ENCODE measurements around the gene CCSER2.
A peak's percentile ranks its signal among the peaks of the same experiment; 100 is the strongest.
"Not testable (repeated sequence)": the region's sequence is repeated elsewhere in the genome, so short reads cannot be mapped to it uniquely, and the experiment has no call there.

Gene CCSER2

DNA sequence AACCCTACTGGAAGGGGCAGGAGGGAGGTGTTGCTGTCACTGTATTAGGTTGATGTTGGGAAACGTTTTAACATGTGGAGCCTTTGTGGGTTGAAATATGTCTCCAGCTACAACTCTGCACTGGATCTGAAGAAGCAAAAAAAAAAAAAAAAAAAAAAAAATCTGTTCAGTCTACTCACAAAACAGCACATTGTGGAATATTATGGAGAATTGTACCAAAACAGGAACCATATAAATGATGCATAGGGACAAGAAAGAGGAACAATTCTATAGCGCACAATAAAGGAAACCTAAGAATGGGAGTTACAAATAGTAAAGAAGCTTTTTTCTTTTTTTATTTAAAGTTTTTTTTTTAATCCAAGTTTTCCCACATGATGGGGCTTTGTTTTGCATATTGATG, 63.8 kb downstream of the CCSER2 start:
- no peak for DNase-seq (ENCODE audit: low read depth)

DNA sequence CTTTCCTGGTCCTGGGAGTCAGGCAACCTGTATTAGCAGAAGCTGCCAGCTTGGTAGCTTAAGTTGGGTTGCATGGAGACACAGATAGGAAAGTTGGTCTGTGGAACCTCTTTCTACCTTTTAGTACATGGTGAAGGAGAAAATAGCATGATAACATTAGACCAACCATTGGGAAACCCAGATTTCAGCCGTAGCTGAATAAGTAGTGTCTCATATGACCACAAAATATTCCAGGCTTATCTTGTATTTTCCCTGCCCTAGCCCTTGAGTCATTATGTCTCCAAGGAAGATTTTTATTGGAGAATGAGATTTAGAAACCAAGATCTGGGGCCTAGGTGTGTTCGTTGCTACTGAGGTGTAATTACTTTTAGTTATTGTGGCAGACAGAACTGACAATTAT, 67.2 kb downstream of the CCSER2 start:
- DNase-seq (ENCODE audit: low read depth): peak; percentile 9

DNA sequence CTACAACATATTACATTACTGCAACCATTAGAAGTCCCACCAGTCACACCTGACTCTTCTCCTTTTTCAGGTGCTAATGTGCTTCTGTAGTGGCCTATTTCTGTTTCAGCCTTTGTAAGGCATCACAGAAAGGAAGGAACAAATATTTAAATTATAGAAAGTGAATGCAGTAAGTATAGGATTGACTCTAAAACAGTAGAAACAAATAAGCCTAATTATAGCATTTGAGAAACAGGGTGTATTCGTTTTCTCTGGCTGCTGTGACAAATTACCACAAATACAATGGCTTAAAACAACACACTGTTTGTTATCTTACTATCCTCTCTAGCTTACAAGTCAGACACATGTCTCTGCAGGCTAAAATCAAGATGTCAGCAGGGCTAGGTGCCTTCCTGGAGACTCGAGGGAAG, 69.4 kb downstream of the CCSER2 start:
- no peak for DNase-seq (ENCODE audit: low read depth)

DNA sequence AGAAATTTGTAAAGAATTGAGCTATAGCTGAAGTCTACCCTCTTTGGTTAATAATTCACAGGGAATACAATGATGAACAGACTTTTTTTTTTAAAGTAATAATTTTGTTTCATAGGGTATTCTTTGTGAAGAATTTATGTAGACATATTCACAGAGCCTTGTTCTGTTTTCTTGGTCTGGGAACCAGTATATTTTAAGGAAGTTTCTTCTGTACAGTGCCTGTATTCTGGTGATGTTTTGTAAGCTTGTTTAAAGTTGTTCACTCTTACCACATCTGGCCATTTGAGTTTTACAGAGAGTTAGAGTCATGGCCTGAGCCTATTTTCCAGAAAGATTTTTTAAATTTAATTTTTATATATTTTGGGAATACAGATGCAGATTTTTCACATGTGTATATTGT, 70.3 kb downstream of the CCSER2 start:
- DNase-seq (ENCODE audit: low read depth): no peak

- no peak for DNase-seq (ENCODE audit: low read depth)
Observed at GRCh38 chr10:84401854-84402611, 73.6 kb downstream of the CCSER2 start.

GRCh38 chr10:84404783-84405182, 76.4 kb downstream of the CCSER2 start:
- DNase-seq (ENCODE audit: low read depth): no peak

DNA sequence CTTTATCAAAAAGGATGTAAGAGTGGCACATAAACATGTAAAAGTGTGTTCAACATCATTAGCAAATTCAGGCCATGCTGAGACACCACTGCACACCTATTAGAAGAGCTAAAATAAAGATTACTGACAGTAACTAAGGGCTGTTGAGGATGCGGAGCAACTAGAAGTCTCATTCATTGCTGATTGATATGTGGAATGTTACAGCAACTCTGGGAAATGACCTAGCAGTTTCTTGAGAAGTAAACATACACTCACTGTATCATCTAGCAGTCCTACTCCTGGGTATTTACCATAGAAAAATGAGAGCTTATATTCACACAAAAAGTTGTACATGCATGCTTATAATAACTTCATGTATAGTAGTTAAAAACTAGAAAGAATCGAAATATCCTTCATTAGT, 77.3 kb downstream of the CCSER2 start:
- no peak for DNase-seq (ENCODE audit: low read depth)

DNA sequence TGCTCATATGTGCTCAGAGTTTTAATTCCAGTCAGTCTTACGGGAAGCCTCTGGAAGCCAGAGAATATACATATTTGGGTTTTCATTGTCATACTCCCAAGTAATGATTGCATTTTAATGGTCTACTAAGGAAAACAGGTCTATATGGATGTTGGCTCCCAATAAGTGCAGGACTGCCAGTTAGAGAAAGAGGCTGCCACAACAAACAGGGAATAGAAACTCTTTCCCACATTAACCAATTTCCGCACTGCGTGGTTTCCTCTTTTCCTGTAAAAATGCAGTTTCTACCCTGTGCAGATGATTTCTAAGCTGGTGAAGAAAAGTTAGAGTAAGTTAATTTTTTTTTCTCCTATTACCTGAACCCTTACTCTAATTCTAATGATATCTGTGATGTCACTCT, 78.2 kb downstream of the CCSER2 start:
- DNase-seq (ENCODE audit: low read depth): no peak

DNA sequence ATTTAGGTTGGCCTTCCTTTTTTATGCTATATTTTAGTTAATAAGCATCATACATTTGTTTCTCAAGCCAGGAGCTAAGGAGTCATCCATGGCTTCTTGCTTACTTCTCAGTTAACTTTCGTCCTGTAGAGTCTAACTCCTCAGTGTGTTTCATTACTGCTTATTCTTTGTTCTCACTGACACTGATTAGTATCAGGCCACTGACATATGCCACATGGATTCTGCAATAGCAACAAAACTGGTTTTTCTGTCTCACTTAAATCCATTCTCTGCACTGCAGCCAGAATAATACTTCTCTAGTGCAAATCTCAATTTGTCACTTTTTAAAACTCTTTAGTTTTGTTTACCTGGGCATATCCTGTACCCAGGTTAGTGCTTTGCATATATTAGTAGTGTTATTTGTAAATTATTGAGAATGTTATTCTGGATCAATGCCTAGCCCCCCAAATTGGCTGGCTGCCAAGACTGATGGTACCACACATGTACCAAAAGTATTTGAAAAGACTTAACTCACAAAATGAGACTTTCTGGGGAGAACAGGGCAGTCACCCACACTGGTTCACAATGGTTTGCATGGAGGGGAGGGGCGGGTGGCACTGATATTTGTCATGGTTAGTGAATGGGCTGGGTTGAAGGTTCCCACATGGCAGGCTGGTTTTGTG, 79.1 kb downstream of the CCSER2 start:
- DNase-seq (ENCODE audit: low read depth): no peak

- no peak for DNase-seq (ENCODE audit: low read depth)
Observed at GRCh38 chr10:84412482-84412881, 84.1 kb downstream of the CCSER2 start.

DNA sequence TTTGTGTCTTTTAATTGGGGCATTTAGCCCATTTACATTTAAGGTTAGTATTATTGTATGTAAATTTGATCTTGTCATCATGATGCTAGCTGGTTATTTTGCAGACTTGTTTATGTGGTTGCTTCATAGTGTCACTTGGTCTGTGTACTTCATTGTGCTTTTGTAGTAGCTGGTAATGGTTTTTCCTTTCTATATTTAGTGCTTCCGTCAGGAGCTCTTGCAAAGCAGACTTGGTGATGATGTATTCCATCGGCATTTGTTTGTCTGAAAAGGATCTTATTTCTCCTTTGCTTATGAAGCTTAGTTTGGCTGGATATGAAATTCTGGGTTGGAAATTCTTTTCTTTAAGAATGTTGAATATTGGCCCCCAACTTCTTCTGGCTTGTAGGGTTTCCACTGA, 85.7 kb downstream of the CCSER2 start:
- DNase-seq (ENCODE audit: low read depth): not testable (repeated sequence)

DNA sequence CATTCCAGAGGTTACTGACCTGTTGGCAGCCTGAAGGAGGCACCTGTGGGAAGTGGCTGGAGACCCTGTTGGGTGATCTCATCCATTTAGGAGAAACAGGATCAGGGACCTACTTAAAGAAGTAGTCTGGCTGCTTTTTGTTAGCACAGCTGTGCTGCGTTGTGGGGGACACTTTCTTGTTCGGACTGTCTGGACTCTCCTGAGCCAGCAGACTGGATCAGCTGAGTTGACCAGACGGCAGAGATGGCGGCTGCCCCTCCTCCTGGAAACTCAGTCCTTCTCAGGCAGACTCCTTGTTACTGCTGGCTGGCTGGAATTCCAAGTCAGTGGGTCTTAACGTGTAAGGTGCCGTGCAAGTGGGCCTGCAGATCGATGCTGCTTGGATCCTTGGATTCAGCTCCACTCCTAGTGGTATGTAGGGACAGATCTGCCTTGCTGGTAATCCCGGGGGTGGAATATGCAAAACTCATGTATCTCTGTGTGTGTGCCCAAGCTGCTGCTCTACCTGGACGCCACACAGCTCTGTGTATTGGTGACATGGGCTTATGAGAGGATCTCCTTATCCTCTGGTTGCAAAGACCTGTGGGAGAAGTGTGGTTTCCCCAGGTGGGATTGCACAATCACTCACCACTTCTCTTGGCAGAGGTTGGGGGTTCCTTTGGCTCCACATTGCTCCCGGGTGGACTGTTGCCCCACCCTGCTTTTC, 87.3 kb downstream of the CCSER2 start:
- no peak for DNase-seq (ENCODE audit: low read depth)

- DNase-seq (ENCODE audit: low read depth): no peak
Observed at GRCh38 chr10:84416245-84416555, 87.8 kb downstream of the CCSER2 start.

DNA sequence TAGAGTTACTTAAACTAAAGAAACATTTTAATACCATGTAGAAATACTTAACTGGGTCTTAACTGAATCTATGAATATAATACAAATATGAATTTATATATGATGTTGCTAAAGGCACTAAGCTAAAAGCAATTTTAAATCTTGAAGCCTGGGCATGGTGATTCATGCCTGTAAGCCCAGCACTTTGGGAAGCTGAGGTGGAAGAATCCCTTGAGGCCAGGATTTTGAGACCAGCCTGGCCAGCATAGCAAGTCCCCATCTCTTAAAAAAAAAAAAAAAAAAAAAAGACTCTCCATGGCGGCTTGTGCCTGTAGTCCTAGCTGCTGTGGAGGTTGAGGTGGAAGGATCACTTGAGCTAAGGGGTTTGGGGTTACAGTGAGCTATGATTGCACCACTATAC, 95.3 kb downstream of the CCSER2 start:
- peak; percentile 38 for DNase-seq (ENCODE audit: low read depth)

DNA sequence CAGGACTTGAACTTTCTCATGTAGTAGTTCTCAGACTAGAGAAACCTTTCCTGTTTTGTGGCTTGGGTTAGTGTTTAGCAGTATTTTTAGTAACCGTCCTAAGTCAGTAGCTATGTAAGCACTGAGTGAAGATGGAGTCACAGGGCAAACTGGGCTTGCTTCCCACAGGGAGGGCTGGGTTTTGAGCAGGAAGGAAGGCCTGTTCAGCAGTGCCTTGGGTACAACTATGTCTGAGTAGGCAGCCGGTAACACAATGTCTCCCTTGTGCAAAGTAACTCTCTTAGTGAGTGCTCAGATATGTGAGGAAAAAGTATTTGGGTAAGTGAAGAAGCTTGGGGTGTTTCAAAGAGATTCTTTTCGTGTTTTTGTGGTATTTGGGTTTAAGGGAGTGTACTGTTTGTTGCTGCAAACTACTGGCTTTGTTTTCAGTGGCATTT, 96.4 kb downstream of the CCSER2 start:
- DNase-seq (ENCODE audit: low read depth): peak; percentile 98

DNA sequence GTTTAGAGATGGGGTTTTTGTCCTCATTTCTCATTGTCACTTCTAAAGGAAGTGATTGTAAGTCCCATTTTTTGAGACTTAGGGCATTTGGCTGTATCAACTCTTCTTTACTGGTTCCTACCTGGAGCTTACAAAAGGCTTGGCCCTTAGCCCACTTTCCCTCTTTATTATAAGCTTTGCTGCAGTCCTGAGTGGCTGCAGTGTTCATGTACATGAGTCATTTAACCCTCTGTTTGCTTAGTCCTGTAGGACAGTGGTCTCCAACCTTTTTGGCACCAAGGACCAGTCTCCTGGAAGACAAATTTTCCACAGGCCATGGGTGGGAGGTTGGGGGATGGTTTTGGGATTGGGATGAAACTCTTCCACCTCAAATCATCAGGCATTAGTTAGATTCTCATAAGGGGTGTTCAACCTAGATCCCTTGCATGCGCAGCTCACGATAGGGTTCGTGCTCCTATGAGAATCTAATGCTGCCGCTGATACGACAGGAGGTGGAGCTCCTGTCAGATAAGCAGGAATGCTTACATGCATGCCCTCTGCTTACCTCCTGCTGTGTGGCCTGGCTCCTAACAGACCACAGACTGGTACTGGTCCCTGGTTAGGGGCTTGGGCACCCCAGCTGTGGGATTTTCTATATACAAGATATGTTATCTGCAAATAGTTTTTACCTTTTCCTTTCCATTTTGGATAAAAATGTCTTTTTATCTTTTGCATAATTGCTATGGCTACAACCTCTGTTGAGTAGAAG, 99.7 kb downstream of the CCSER2 start:
- DNase-seq (ENCODE audit: low read depth): no peak

GRCh38 chr10:84428711-84429110, 100.3 kb downstream of the CCSER2 start:
- DNase-seq (ENCODE audit: low read depth): peak; percentile 22

- DNase-seq (ENCODE audit: low read depth): peak; percentile 59
Observed at GRCh38 chr10:84429926-84430520, 101.6 kb downstream of the CCSER2 start.

GRCh38 chr10:84432891-84433290, 104.5 kb downstream of the CCSER2 start:
- peak; percentile 22 for DNase-seq (ENCODE audit: low read depth)

DNA sequence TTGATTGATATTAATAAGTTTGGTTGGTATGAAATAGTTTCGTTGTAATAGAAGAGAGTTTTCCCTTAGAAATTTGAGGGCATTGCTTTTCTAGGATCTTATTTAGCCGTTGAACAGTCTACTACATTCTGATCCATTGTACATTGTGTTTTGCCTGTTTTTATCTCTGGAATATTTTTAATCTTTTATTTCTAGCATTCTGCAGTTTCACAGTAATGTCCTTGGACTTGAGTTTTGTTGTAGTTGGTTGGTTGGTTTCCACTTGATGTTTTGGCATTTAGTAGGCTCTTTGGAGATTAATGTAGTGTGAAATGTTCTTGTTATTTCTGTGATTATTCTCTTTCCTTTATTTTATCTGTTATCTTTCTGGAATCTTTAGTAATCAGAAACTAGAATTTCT, 112.4 kb downstream of the CCSER2 start:
- DNase-seq (ENCODE audit: low read depth): no peak

DNA sequence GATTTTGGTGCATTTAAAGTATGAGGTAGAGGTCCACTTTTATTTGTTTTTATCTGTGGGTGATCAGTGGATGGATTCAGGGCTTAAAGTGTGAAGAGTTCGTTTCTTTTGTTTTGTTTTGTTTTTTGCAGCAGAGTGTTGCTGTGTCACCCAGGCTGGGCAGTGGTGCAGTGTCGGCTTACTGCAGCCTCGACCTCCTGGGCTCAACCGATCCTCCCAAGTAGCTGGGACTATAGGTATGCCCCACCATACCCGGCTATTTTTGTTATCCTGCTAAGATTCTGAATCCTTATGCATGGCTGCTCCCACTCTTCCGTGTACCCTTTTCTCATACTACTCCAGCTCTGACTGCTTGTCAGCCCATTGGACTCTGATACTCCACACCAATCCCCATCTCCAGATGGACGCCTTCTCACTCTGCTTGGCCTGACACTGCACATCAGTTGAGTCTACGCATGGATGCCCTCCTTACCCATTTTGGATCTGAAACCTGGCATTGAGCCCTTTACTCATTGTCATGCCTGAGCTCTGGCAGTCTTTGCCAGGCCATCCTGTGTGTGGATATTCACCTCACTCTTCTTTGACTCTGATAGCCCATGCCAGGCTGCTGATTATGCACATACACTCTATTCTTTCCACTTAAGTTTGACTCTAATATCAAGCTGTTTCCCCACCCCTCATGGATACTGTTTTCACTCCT, 119.5 kb downstream of the CCSER2 start:
- no peak for DNase-seq (ENCODE audit: low read depth)

- not testable (repeated sequence) for DNase-seq (ENCODE audit: low read depth)
Observed at GRCh38 chr10:84449351-84449750, 121.0 kb downstream of the CCSER2 start.
